Measurements from ENCODE around the gene LHX4. TPM values are rescaled to one million over a fixed set of nuclear protein-coding genes. Genes with fewer than 3 reads are reported as not detected.

The LHX4 gene
- total and polyA plus RNA-seq, 7 donors, result 0.44 to 0.92 (median 0.60) TPM; not detected in 4

DNA sequence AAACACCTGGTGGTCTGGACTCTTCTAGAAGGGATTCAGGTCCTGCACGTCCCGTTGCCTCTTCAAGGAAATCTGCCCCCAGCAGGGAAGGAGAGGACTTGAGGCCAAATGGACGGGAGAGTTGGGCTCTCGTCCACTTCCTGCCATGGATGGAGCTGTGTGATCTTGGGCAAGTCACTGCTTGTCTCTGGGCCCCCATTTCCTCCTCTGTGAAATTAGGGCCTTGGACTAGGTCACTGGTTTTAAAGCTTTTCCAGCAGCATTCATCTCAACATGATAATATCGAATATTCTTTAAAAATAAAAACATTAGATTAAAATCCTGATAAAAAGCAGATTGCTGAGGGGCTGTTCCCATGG, 26.9 kb downstream of the LHX4 start:
- peaks cover 0 to 8% (median 7%) of the 10 kb centered on the region in 4 donors for H3K4me1 ChIP-seq
- 72 to 84% methylated on average over 5 of the region's 5 CpGs for WGBS, 2 donors
- DNase-seq, result no peak
- TF ChIP-seq POLR2A (IDR thresholded peaks at IDR 0.05), result no peak
- no peak for TF ChIP-seq POLR2AphosphoS5 (IDR thresholded peaks at IDR 0.05)
- TF ChIP-seq, protein P1, sequence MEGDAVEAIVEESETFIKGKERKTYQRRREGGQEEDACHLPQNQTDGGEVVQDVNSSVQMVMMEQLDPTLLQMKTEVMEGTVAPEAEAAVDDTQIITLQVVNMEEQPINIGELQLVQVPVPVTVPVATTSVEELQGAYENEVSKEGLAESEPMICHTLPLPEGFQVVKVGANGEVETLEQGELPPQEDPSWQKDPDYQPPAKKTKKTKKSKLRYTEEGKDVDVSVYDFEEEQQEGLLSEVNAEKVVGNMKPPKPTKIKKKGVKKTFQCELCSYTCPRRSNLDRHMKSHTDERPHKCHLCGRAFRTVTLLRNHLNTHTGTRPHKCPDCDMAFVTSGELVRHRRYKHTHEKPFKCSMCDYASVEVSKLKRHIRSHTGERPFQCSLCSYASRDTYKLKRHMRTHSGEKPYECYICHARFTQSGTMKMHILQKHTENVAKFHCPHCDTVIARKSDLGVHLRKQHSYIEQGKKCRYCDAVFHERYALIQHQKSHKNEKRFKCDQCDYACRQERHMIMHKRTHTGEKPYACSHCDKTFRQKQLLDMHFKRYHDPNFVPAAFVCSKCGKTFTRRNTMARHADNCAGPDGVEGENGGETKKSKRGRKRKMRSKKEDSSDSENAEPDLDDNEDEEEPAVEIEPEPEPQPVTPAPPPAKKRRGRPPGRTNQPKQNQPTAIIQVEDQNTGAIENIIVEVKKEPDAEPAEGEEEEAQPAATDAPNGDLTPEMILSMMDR (IDR thresholded peaks at IDR 0.05), result no peak
- TF ChIP-seq EP300 (IDR thresholded peaks at IDR 0.05), result no peak
- H3K36me3 ChIP-seq, result no peaks in the 10 kb centered on the region
- H3K27ac ChIP-seq, result no peak overlapping the region
- H3K4me3 ChIP-seq, result no peak overlapping the region
- peaks cover 18 to 71% (median 38%) of the 10 kb centered on the region in 3 donors for H3K27me3 ChIP-seq
- H3K9me3 ChIP-seq, result no peaks in the 10 kb centered on the region
- intact Hi-C loops (cut with DNase I), result no loop called here

DNA sequence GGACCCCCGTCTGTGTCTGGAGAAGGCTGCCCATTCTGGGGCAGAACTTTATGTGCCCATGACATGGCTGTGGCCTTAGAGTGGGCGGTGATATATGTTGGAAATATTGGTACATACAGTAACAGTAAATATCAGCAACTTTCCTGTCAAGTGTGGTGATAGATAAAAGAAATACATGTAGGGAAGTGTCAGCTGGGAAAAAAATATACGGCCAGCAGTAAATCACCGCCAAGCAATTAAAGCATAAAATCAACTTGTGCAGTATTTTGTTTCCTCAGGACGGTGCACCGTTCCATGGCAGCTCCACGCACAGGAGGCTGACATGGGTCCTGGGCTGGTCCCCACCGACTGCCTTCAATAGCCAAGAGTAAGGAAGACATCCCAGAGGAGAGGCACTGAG, 27.4 kb downstream of the LHX4 start:
- 24 to 62% methylated on average over 8 of the region's 8 CpGs for WGBS, 2 donors
- TF ChIP-seq POLR2AphosphoS5 (IDR thresholded peaks at IDR 0.05) (no peak), POLR2A (IDR thresholded peaks at IDR 0.05) (no peak), EP300 (IDR thresholded peaks at IDR 0.05) (no peak)
- TF ChIP-seq, protein P1 (IDR thresholded peaks at IDR 0.05), result no peak
- Histone ChIP-seq H3K4me3 (no peak overlapping the region), H3K9me3 (no peaks in the 10 kb centered on the region), H3K27me3 (peaks cover 18 to 66% (median 33%) of the 10 kb centered on the region in 3 donors), H3K36me3 (no peaks in the 10 kb centered on the region), H3K27ac (no peak overlapping the region), H3K4me1 (peaks cover 0 to 13% (median 12%) of the 10 kb centered on the region in 4 donors)
- DNase-seq, result no peak
- intact Hi-C loops (cut with DNase I), result no loop called here

DNA sequence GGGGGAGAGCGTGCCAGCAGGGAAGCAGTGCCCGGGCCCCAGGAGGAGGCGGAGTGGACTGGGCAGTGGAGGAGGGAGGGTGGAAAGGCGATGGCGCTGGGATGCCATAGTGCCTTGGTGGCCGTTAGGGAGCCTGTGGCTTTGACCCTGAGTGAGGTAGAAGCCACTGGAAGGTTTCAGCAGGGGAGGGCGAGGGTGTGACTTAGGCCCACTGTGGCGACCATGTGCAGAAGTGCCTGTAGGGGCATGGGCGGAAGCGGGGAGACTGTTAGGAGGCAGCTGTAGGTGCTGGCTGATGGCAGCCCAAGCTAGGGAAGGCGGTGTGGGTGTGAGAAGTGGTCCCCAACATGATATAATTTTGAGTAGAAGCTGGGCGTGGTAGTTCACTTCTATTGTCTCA, 28.2 kb downstream of the LHX4 start:
- intact Hi-C loops (cut with DNase I), result no loop called here
- peaks cover 14 to 64% (median 31%) of the 10 kb centered on the region in 3 donors for H3K27me3 ChIP-seq
- no peak for DNase-seq

DNA sequence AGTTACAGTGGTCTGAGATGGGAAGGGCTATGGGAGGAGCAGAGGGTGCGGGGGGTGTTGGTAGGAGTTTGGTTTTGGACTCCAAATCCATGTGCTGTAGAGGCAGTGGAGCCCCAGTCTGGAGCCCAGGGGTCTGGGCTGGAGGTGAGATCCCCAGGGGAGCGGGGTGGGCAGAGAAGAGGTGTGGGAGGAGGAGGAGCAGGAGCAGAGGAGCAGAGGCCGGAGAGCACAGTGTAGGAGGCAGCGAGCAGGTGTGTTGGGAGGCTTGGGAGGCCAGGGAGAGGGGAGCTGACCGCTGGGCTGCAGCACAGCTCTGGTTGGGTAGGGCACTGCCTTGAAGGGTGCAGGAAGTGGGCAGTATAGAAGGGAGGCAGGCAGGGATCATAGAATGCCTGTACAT, 28.9 kb downstream of the LHX4 start:
- H3K4me3 ChIP-seq, result no peak overlapping the region
- TF ChIP-seq POLR2A (IDR thresholded peaks at IDR 0.05) (no peak), EP300 (IDR thresholded peaks at IDR 0.05) (no peak), POLR2AphosphoS5 (IDR thresholded peaks at IDR 0.05) (no peak)
- TF ChIP-seq, protein P1 (IDR thresholded peaks at IDR 0.05), result no peak
- peaks cover 0 to 19% (median 17%) of the 10 kb centered on the region in 4 donors for H3K4me1 ChIP-seq
- intact Hi-C loops (cut with DNase I), result no loop called here
- H3K27ac ChIP-seq, result no peak overlapping the region
- no peak for DNase-seq
- WGBS, 2 donors, result 46 to 74% methylated on average over 5 of the region's 5 CpGs
- no peaks in the 10 kb centered on the region for H3K9me3 ChIP-seq
- H3K27me3 ChIP-seq, result peaks cover 10 to 61% (median 24%) of the 10 kb centered on the region in 3 donors
- no peaks in the 10 kb centered on the region for H3K36me3 ChIP-seq

More for the DNA sequence above, 28.2 kb downstream of the LHX4 start:
- no peak overlapping the region for H3K4me3 ChIP-seq
- no peak overlapping the region for H3K27ac ChIP-seq
- H3K9me3 ChIP-seq, result no peaks in the 10 kb centered on the region
- WGBS, 2 donors, result 80 to 88% methylated on average over 12 of the region's 12 CpGs
- H3K36me3 ChIP-seq, result no peaks in the 10 kb centered on the region
- H3K4me1 ChIP-seq, result peaks cover 0 to 19% (median 17%) of the 10 kb centered on the region in 4 donors
- TF ChIP-seq EP300 (IDR thresholded peaks at IDR 0.05), result no peak
- TF ChIP-seq POLR2A (IDR thresholded peaks at IDR 0.05), result no peak
- no peak for TF ChIP-seq POLR2AphosphoS5 (IDR thresholded peaks at IDR 0.05)
- TF ChIP-seq, protein P1 (IDR thresholded peaks at IDR 0.05), result no peak
